ENCODE measurements around the gene TEAD1.

DNA sequence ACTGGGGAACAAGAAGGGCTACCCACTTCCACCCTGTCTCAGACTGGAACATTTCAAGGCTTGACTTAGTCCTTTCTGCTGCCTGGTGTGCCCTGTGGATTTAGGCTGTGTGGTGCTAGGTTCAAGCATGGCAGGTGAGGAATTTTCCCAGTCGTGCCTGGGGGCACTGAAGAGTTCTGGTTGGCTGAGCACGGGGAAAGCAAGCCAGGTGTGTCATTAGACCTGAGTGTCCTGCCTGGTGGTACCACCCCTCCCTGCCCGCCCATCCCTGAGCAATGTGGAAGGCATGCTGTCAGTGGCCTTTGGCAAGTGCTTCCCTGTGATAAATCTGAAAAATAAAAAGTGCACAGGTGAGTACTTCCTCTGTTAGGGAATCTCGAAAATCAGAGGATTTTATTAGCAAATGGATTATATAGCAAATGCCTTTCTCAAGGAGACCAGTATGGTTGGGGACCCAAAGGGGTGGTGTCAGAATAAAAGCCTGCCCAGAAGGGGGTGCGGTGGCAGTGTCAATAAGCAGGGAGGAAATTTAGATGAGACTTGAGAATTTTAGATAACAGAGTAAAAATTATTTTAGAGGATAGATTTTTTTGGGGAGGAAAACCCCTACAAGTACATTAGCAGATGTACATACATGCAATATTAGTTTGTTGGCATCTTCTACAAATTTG is 22.8 kb downstream of the TEAD1 start:
- TF ChIP-seq, protein P1, sequence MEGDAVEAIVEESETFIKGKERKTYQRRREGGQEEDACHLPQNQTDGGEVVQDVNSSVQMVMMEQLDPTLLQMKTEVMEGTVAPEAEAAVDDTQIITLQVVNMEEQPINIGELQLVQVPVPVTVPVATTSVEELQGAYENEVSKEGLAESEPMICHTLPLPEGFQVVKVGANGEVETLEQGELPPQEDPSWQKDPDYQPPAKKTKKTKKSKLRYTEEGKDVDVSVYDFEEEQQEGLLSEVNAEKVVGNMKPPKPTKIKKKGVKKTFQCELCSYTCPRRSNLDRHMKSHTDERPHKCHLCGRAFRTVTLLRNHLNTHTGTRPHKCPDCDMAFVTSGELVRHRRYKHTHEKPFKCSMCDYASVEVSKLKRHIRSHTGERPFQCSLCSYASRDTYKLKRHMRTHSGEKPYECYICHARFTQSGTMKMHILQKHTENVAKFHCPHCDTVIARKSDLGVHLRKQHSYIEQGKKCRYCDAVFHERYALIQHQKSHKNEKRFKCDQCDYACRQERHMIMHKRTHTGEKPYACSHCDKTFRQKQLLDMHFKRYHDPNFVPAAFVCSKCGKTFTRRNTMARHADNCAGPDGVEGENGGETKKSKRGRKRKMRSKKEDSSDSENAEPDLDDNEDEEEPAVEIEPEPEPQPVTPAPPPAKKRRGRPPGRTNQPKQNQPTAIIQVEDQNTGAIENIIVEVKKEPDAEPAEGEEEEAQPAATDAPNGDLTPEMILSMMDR (IDR thresholded peaks at IDR 0.05; ENCODE audit: low read depth, low read length, missing input control): no peak
- TF ChIP-seq YY1 (IDR thresholded peaks at IDR 0.05): no peak
- TF ChIP-seq ATF3 (IDR thresholded peaks at IDR 0.05): no peak
- no peak for TF ChIP-seq FOXA1 (IDR thresholded peaks at IDR 0.05)
- TF ChIP-seq GABPA (IDR thresholded peaks at IDR 0.05 in 1 of 2, conservative IDR thresholded peaks at IDR 0.05 in 1 of 2): no peak
- TF ChIP-seq RAD21 (IDR thresholded peaks at IDR 0.05): no peak

All from liver (tissue), 3 donors.